ENCODE measurements around the gene SAC3D1. TPM values are rescaled to one million over a fixed set of nuclear protein-coding genes. Genes with fewer than 3 reads are reported as not detected.
A peak's percentile ranks its signal among the peaks of the same experiment; 100 is the strongest.

Gene SAC3D1
- total and polyA plus RNA-seq, 2 of the 4 experiments (the other 2 are of a cell fraction): 2.9 to 13.2 TPM

GRCh38 chr11:65084598-65085375 is 43.8 kb downstream of the SAC3D1 start:
- H2BK20ac ChIP-seq (ENCODE audit: low read depth, low read length): no peak overlapping the region
- H3K56ac ChIP-seq (ENCODE audit: extremely low read depth, insufficient read depth, low read length): peak overlapping the region; percentile 76
- H3K18ac ChIP-seq (ENCODE audit: low read depth, low read length): peak overlapping the region; percentile 0; the same call in 1 of the 2 replicates
- H2BK15ac ChIP-seq (ENCODE audit: low read depth, low read length): no peak overlapping the region
- CTCF ChIA-PET: no interaction called here
- peak overlapping the region; percentile 100 for H3K27ac ChIP-seq (ENCODE audit: insufficient read depth, low read length)
- H3K4ac ChIP-seq (ENCODE audit: low read depth, low read length): peak overlapping the region; percentile 96
- no peaks in the 10 kb centered on the region for H3K27me3 ChIP-seq (ENCODE audit: control insufficient read depth, insufficient read depth, low read length)
- H3K79me1 ChIP-seq (ENCODE audit: low read depth in 1 of 2, low read length in 2 of 2): peaks cover 40 to 54% of the 10 kb centered on the region in 2 experiments
- no peaks in the 10 kb centered on the region for H3K9me3 ChIP-seq (ENCODE audit: control insufficient read depth, insufficient read depth, low read length)
- peak overlapping the region; percentile 99 for H3K9ac ChIP-seq (ENCODE audit: low read depth, low read length)
- H4K91ac ChIP-seq (ENCODE audit: insufficient read depth, low read depth, low read length): peak overlapping the region; percentile 88
- DNase-seq (no peak), ATAC-seq (ENCODE audit: low read depth) (peak; percentile 7; the same call in 1 of the 2 replicates)
- H3K4me2 ChIP-seq (ENCODE audit: low read depth, low read length): peak overlapping the region; percentile 95
- in situ Hi-C loops (cut with MboI; ENCODE audit: low sequenced_read_pairs) (no loop called here), intact Hi-C loops (cut with micrococcal nuclease) (loop anchor here (1.0 to 2.0 kb wide), 2 partner anchors 12 to 44 kb away; partner anchors contain the start of genes SAC3D1 and VPS51), dilution Hi-C loops (cut with HindIII; ENCODE audit: low sequenced_read_pairs, unreplicated experiment) (no loop called here)
- peak overlapping the region; percentile 83 for H2AFZ ChIP-seq (replicated peaks; ENCODE audit: low read length, poor library complexity)
- no peaks in the 10 kb centered on the region; the same call in 1 of the 2 replicates for H4K20me1 ChIP-seq (ENCODE audit: insufficient read depth, low read length)
- peak overlapping the region; percentile 93 to 94 for H4K8ac ChIP-seq (ENCODE audit: low read depth in 2 of 2, low read length in 2 of 2)
- H2BK120ac ChIP-seq (ENCODE audit: low read depth, low read length): peak overlapping the region; percentile 9
- peak overlapping the region; percentile 25 for H2BK5ac ChIP-seq (ENCODE audit: low read depth, low read length, poor library complexity, severe bottlenecking)
- H3K9me1 ChIP-seq (ENCODE audit: insufficient read depth, low read length): no peaks in the 10 kb centered on the region; the same call in 1 of the 2 replicates
- peak overlapping the region; percentile 93 for H2AK5ac ChIP-seq (ENCODE audit: low read depth, low read length)
- H3K14ac ChIP-seq (replicated peaks; ENCODE audit: low read depth, low read length): peak overlapping the region; percentile 92
- peak overlapping the region; percentile 90 for H4K5ac ChIP-seq (ENCODE audit: low read depth, low read length)
- 17% methylated on average over 6 of the region's 23 CpGs; no CpG with 5 or more reads in 1 of the 2 experiments for WGBS, 2 experiments (ENCODE audit: extremely low coverage in 2 of 2, insufficient read length in 1 of 2)
- peak overlapping the region; percentile 94 for H2AK9ac ChIP-seq (replicated peaks; ENCODE audit: low read depth, low read length, poor library complexity)
- TSS peak; percentile 53 for BruUV-seq (replicated peaks)
- POLR2A ChIA-PET (ENCODE audit: unreplicated experiment): interaction anchor here (1.7 kb wide), 1 partner anchor 12 kb away, joined by 4 read pairs; no protein-coding TSS in a partner anchor
- H3K4me1 ChIP-seq (ENCODE audit: control insufficient read depth, insufficient read depth, low read length): peaks cover 4% of the 10 kb centered on the region; the same call in 1 of the 2 replicates
- H3K4me3 ChIP-seq (ENCODE audit: insufficient read depth, low read depth, low read length): peak overlapping the region; percentile 89
- peaks cover 34% of the 10 kb centered on the region for H3K36me3 ChIP-seq (ENCODE audit: control insufficient read depth, insufficient read depth, low read length)
- peak overlapping the region; percentile 79; the same call in 1 of the 2 replicates for H3K23ac ChIP-seq (ENCODE audit: low read depth, low read length)
- TF ChIP-seq NFE2L2 (IDR thresholded peaks at IDR 0.05; ENCODE audit: low read depth, low read length): no peak
- TF ChIP-seq ELK1 (IDR thresholded peaks at IDR 0.05; ENCODE audit: borderline replicate concordance, low read depth, low read length): no peak
- no peak for TF ChIP-seq SMC3 (IDR thresholded peaks at IDR 0.05; ENCODE audit: low read depth, low read length)
- no peak for TF ChIP-seq MXI1 (IDR thresholded peaks at IDR 0.05; ENCODE audit: borderline replicate concordance, low read depth, low read length)
- TF ChIP-seq BHLHE40 (IDR thresholded peaks at IDR 0.05; ENCODE audit: low read depth, low read length): no peak
- TF ChIP-seq MAZ (IDR thresholded peaks at IDR 0.05; ENCODE audit: borderline replicate concordance, low read depth, low read length): no peak
- TF ChIP-seq CEBPB (IDR thresholded peaks at IDR 0.05; ENCODE audit: low read depth, low read length): no peak
- no peak for TF ChIP-seq FOS (IDR thresholded peaks at IDR 0.05; ENCODE audit: low read depth, low read length)
- TF ChIP-seq CHD1 (IDR thresholded peaks at IDR 0.05; ENCODE audit: low read depth, low read length): no peak
- TF ChIP-seq MAFK (IDR thresholded peaks at IDR 0.05; ENCODE audit: low read depth, low read length): no peak
- no peak for TF ChIP-seq POLR2A (IDR thresholded peaks at IDR 0.05; ENCODE audit: low read depth, low read length)
- TF ChIP-seq, protein P1, sequence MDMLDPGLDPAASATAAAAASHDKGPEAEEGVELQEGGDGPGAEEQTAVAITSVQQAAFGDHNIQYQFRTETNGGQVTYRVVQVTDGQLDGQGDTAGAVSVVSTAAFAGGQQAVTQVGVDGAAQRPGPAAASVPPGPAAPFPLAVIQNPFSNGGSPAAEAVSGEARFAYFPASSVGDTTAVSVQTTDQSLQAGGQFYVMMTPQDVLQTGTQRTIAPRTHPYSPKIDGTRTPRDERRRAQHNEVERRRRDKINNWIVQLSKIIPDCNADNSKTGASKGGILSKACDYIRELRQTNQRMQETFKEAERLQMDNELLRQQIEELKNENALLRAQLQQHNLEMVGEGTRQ (IDR thresholded peaks at IDR 0.05; ENCODE audit: low read depth, low read length): no peak
- no peak for TF ChIP-seq CTCF (conservative IDR thresholded peaks at IDR 0.05; ENCODE audit: low read depth, low read length)
- TF ChIP-seq RCOR1 (IDR thresholded peaks at IDR 0.05; ENCODE audit: insufficient replicate concordance, low read length): no peak
